Fibroblast of peridontal ligament (primary cell): ENCODE measurements around the gene SLC7A4.
"Not testable (repeated sequence)": the region's sequence is repeated elsewhere in the genome, so short reads cannot be mapped to it uniquely, and the experiment has no call there.

ENCODE experiments used
- DNase-seq: peaks from one replicate; pipeline ENCODE4 v3.0.0-alpha.2; 2010; ENCODE audit errors: extremely low read depth

Gene SLC7A4

DNA sequence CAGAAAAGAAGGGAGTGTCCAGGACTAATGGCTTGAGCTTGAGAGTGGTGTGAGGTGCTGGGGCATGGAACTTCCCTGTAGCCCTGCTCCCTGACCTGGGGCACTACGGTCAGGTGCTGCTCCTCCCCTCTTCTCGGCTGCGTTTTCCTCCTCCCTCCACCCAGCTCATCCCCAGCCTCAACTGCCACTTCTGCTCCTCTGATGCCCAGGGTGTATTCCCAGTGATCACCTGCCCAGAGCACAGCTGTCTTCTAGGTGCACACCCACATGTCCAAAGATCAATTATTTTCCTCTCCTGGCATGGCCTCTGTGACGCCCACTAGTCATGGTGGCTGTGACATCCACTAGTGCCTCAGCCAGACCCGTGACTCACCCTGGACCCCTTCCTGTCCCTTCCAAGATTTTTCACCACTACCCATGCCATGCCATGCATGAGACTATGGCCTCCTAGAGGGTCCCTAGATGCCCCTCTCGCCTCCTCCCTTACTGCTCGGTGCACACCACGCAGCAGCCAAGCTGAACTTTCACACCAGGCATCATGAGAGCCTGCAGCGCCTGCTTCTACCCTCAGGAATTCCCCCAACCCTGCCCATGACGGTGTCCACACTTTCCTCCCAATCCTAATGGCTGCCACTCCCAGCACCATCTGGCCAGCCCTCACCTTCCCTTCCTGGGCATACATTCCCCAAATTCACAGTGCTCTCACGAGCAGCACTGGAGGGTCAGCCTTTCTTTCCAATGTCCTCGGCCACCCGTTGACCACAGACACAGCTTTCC lies 15.5 kb downstream of the SLC7A4 start:
- DNase-seq, result no peak

DNA sequence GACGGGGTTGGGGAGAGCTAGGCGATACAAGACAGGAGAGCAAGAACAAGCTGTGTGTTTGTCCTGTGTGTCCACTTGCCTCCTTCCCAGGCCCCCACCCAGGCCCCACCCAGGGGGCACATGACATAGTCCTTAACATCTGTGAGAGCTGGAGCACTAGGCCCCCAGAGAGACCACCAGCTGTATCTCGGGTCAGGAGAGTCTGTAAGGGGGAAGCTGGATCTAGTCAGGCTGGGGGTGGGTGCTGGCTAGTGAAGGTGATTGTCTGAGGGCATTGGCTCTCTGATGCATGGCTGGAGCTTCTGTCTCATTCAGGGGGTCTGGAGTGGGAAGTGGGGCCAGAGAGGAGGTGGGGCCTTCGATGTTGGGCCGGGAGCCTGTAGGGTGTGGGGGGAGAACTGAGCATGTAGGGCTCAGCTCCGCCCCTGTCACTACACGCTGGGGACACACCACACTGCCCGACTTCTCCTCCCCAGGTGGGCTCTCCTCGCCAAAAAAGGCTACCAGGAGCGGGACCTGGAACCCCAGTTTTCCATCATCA lies 16.8 kb downstream of the SLC7A4 start:
- no peak for DNase-seq

DNA sequence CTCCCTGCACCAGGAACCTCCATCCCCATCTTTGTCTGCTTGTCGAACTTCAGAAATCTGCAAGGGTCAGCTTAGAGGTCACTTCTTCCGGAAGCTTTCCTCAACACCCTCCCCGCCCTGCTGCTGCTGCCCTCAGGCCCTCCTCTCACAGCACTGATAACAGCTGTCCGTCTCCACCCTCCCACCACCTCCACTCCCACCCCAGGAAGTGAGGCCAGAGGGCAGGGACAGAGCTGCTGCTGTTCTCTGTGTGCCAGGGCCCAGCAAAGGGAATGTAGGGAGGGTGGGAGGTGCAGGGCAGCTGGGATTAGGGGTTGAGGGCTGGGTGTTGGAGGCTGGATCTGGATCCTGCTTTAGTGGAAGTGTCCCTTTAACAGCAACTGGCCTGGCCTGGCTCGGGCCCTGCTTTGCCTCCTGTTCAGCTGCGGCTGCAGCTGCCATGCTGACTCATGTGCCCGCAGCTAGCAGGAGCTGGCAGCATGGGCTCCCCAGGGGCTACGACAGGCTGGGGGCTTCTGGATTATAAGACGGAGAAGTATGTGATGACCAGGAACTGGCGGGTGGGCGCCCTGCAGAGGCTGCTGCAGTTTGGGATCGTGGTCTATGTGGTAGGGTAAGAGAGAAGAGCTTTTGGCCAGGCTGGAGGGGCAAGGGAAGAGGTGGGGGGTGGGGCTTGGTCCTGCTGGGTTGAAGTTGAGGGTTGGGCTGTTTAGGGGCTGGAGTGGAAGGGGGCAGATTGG lies 17.5 kb downstream of the SLC7A4 start, which contains the start of gene P2RX6:
Gene P2RX6, plus strand, starts transcription at position 440 of the 740 bp plus-strand sequence. Its CDS starts 10 bp downstream, at position 450.
- DNase-seq, result peak; percentile 53

DNA sequence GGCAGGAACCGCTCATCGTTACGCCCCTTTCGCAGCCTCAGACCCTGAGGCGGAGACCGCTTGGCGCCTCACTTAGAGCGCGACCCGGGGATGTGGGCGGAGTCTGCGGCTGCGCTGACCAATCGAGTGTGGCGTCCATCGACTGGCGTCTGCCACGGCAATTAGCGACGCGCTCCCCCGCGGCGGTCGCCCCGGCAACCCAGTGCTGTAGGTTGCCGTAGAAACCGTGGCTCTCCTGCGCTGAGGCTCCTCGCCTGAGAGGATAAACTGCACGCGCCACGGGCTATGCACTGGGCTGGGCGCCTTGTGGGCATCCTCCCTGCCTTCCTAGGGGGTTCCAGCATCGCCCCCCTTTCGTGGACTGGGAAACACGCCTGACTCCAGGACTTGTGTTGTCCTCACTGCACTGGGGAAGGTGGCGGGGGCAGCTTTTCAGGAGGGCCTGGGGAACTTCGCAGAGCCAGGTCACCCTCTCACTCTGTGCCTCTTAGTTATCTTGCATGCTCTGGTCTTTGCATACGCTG lies 18.1 kb downstream of the SLC7A4 start:
- peak; percentile 83 for DNase-seq

DNA sequence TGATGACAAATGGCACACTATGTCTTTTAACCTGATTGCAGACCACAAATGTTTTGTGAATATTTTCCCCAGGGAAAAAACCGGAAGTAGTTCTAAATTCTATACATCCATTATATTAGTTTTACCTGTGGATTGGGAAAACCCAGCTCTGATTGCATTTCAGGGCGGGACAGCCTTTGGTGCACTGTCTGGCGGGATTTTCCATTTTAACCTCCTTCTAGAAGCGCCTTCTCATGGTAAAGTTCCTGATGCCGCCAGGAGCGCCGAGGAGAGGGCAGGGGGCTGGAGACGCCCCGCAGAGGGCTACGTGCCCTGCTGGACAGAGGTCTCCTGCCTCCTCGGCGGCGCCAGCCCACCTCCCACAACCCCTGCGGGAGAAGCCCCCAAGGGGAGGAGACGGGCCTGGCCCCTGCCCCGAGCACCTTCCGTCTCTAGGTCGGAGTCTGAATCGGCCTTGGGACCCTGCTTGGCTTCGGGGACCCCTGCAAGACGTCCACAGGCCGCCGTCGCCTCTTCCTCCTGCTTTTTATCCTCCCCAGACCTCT lies 18.6 kb downstream of the SLC7A4 start:
- no peak for DNase-seq

DNA sequence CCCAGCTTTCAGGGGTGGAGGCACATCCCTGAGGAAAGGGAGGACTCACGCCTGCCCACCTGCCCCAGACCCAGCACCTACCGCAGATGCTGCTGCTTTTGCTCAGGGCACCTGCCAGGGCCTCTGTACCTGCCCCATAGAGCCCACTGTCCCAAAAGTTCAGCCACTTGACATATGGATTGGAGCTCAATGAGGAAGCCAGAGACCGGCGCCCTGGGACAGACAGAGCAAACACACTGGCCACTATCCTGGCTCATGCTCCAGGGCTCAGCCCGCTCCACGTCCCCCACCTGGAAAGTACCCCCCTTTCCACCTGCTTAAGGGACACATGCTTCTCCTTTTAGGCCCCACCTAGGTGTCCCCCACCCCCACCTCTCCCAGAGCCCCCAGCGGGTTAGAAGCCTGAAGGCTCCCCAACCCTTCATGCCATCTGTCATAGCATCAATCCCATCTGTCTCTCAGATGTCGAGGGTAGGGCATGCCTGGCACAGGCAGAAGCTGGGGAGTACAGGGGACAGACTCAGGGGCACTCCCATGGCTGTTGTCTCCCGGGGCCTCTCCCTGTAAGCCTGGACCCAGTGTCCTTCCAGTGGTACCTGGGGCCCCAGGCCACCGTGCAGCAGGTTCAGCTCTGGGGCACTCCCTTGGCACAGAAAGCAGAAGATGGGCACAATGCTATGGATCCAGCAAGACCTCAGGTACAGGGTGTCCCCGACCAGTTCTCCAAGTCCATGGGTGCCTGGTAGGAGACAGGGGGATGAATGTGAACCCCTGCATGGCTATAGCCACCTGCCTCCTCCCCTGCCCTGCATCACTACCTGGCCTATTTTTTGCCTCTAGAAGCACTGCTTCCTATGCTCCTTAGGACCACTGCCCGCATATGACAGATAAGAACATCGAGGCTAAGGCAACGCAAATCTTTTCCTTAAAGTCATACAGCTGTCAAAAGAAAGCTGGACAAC lies 19.6 kb downstream of the SLC7A4 start:
- DNase-seq, result no peak

DNA sequence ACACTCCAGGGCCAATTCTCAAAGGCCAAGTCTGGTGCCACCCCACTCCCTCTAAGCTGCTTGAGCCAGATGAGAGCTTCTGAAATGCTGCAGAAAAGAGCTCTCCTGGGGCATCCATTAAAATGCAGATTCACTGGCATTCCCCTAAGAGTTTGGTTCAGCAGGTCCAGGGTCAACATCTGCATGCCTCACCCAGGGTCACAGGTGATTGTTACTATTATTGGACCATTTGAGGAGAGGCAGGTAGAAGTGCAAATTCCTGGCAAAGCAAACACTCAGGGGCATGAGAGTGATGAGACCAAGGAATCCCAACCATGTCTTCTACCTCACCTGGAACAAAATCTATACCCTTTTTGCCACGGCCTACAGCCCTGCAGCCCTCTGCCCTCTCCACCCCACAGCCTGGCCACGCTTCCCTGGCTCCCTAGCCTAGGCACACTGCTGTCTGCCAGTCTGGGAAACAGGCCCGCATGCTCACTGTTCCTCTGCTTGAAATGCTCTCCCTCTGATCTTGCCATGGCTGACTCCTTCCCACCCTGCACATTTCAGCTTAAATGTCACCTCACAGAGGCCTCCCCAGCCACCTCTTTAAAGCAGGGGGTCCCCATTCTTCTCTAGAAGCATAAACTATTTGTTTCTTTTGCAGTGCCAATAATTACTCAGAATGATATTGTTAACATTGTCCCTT lies 21.8 kb downstream of the SLC7A4 start:
- no peak for DNase-seq

DNA sequence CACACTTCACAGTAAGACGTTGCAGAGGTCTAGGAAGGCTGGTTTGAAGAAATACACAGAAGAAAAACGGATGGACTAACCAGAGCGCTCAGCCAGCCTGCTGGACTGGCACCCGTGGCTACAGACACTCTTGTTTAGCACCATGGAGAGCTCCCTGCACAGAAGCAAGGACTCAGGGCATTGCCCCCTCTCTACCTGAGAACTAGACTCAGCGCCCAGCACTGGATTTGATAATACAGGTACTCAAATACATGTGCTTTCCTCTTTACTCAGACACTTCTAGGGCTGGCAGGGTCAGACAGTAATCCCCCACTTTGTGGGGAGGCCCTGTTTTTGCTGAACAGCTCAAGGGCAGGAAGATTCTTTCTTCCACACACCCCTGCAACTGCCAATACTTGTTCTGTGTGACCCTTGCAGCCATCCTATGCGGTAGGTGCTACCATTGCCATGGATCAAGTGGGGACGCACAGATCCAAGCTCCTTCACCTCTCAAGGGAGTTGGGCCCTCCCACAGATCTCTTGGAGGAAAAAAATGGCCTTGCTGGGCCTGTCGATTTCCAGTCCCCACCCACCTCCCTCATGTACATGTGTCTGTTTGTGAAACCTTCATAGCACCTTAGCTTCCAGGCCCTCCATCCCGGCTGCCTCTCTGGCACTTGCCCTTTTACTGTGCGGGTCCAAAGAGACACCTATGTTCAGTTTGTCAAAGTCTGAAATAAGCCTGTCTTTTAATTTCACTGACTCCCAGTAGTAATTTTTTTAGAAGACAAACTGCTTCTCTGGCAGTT lies 22.5 kb downstream of the SLC7A4 start:
- DNase-seq, result peak; percentile 57

DNA sequence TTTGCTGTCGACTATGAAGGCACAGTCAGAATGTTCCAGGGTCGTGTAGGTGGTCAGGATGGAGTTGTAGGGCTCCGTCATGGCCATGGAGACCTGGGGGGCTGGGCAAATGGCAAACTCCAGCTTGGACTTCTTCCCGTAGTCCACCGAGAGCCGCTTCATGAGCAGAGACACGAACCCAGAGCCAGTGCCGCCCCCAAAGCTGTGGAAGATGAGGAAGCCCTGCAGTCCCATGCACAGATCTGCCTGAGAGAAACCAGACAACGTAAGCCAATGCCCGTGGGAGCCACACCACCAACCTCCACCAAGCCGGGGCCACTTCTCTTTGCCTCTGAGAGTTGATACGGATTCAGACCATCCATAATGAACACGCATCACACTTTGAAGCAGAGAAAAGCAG lies 23.2 kb downstream of the SLC7A4 start:
- not testable (repeated sequence) for DNase-seq

DNA sequence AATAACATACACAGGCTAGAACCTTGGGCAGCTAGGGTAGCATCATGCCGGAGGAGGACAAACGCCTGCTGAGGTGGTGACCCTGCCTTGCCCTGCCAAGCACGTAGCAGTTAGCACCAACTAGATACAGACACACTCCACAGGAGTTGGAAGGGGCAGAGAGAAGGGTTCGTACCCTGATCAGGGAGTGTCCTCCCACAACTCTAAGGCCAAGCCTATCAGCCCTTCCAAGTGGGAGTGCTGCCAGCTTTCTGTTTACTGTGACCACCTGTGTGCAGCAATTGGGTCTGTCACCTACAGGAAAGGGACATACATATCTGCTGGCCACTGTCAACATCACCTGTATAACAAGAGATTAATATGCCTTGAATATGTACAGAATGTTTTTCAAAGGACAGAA lies 28.6 kb downstream of the SLC7A4 start:
- no peak for DNase-seq

DNA sequence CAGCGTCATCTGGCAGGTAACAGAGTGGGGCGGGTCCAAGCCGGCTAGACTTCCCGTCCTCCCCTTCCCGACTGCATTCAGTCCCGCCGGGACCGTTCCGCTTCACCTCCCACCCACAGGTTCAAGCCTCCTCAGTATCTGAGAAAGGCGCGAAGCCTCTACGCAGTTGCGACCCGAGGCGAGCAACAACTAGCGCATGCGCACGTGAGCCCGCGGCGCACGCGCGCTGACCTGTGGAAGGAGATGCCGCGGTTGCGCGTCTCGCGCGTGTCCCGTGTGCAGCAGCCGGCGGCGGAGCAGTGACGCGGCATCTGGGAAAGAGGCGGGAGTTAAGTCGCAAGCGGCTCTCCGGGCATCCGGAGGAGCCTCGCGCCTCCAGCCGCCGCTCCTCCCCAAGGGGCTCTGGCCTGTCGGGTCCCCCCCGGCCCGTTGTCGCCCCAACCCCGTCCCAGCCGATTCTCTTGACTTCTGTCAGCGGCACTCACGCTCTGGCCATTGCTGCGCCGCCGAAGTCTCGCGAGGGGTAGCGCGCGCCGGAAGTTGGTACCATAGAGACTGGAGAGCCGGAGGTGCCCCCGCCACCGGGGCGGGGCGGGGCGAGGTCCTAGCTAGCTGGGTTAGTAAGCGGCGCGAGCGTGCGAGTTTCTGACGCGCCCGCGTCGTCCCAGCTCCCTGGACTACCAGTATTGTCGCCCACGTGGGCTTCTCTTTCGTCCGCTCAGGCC lies 30.6 kb downstream of the SLC7A4 start, which contains the start of gene THAP7:
Gene THAP7, minus strand, starts transcription at position 518 of the 725 bp plus-strand sequence. Its CDS starts 207 bp downstream, at position 311.
- DNase-seq, result peak; percentile 93

DNA sequence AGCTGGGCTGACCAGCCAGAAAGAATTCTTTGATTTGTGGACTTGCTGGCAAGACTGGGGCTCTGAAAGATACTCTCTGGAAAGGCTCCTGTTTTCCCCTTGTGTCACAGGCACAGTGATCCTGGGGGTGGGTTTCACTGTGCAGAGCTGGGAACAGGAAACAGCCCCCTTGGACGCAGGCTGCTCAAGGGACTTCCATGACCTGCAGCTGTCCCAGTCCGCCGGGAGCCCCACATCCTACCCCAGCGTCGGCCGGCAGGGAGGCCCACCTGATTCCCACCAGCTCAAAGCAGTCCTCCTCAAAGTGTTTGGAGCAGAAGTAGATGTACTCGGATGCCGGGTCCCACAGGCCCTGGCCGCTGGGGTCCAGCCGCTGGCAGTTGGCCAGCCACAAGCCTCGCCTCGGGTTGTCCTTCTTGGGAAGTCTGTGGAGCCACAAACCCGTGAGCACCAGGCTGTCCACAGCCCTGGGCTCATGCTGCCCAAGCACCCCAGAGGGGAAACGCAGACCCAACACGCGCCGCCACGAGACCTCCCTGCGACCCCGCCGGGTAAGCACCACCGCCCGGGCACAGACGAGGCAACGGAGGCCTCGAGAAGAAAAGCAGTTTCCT lies 31.3 kb downstream of the SLC7A4 start:
- peak; percentile 11 for DNase-seq

DNA sequence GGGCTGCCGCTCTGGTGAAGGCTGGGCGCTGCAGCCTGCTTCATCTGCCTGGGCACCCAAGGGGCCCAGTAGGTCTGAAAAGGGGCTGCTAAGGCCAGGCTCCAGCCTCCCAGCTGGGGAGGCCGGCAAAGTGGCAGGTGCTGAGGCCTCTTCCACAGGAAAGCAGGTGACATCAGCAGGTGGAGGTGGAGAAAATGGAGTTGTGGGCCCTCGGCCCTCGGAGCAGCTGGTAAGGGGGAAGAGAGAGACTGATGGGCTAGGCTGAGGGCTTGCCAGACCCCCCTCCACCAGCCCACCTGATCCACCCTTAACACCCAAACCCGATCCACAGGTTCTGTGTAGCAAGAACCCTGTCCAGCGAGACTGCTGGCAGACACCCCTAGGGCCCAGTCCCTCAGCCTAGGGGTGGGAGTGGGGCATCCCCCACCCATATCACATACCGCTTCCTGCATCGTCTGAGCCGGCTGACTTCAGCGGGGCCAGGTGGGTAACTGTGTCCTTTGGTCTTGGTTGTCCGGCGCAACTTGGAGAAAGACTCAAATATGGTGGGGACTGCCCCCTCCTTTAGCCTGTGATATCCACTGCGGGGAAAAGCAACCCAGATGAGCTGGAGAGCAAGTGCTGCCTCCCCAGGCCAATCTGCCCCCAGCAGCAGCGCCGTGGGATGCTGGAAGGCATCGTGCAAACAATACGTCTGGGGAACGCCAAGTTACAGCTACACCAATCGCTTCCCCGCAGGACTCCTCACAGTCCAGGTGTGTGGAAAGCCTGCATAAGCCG lies 32.0 kb downstream of the SLC7A4 start:
- DNase-seq, result peak; percentile 18

DNA sequence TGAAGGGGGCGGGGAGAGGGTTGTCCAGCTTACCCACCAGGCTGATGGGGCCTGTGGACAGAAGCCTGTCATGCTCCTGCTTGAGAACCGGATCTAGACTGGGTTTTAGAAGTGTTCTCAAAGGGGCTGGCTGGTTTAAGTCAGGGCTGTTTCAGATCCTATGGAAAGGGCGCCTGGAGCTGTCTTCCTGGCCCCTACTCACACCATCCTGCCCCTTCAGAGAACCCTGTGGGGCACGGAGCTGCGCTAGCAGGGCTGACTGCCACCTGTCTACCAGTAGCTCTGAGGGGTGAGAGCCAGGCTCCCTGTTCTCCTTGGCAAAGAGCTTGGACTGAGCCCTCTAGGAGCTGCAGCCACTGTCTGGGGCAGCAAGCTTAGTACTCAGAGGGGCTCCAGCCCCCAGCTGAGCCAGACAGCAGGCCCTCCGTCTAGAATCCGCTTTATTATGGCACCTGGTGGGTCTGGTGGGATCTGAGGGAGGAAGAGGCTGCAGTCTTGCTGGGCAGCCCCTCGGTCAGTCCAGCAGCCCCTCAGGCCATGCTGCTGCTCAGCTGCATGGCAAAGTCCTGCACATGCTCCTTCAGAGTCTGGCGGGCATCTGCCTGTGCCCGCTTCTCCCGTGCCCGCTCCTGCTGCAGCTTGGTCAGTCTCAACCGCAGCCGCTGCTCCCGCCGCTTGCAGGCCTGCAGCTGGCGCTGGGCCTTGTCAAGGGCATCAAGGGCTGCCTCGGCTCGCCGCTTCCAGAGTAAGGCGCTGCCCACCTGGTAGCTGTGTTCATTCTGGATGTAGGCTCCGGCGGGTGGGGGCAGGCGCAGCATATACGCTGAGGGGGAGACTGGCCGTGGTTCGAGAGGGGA lies 32.8 kb downstream of the SLC7A4 start:
- DNase-seq, result no peak

DNA sequence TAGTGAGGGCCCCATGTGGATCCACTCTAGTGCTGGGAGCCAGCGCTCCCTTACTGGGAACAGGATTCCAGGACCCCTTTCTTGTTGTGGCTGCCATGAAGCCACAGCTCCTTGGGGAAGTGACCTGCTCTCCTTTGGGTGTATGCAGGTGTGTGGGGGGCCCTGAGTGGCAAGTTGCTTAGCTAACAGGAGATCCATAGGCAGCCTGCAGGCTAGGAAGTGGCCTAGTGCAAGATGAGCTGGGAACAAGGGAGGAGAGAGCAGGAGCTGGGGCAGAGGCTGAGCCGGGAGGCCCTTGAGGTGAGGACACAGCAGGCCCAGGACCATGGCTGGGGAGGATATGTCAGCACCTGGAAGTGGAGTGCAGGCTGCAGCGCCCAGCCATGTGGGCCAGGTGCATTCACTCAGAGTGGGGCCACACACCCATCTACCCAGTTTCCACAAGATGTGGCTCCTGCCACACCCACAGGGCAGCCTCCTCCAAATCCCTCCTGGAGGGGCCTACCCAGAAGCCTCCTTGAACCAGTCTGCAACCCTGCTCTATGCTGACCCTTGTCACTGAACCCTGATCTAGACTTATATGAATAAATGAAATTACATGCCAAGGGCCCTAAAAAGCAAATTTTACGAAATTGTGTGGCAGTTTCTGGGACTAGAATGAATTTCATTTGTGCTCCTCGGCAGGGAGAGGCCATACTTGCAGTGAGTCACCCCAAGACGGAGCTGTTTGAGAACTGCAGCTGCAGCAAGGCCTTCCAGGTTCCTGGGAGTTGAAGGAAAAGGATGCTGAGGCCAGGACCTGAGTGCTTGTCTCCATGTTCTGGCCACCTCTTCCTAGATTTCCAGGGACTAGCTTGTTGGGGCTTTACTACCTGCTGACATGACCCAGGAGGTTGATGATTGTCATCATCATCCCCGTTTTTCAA lies 33.7 kb downstream of the SLC7A4 start:
- peak; percentile 22 for DNase-seq
